Coronary artery (tissue), 2 donors: ENCODE measurements around the gene PKNOX2.
"Not testable (repeated sequence)": the region's sequence is repeated elsewhere in the genome, so short reads cannot be mapped to it uniquely, and the experiment has no call there.

Source experiments
- DNase-seq: peaks from one replicate; pipeline ENCODE4 v3.0.0-alpha.2; 2017; ENCODE audit warnings: low spot score
- H3K27ac ChIP-seq, 2 donors: fragments of 200-600 bp; sonication (generic); one replicate each; pipeline ENCODE4 v1.5.1; 2016 to 2019
- H3K4me3 ChIP-seq: fragments of 200-600 bp; sonication (generic); 2 replicates; pipeline ENCODE4 v1.5.1; 2016; ENCODE audit warnings: mild to moderate bottlenecking, moderate library complexity
- CTCF ChIP-seq: fragments of 200-600 bp; sonication (generic); IDR thresholded peaks from one replicate; pipeline ENCODE4 v1.5.1; 2019; ENCODE audit warnings: antibody characterized with exemption

The PKNOX2 gene

DNA sequence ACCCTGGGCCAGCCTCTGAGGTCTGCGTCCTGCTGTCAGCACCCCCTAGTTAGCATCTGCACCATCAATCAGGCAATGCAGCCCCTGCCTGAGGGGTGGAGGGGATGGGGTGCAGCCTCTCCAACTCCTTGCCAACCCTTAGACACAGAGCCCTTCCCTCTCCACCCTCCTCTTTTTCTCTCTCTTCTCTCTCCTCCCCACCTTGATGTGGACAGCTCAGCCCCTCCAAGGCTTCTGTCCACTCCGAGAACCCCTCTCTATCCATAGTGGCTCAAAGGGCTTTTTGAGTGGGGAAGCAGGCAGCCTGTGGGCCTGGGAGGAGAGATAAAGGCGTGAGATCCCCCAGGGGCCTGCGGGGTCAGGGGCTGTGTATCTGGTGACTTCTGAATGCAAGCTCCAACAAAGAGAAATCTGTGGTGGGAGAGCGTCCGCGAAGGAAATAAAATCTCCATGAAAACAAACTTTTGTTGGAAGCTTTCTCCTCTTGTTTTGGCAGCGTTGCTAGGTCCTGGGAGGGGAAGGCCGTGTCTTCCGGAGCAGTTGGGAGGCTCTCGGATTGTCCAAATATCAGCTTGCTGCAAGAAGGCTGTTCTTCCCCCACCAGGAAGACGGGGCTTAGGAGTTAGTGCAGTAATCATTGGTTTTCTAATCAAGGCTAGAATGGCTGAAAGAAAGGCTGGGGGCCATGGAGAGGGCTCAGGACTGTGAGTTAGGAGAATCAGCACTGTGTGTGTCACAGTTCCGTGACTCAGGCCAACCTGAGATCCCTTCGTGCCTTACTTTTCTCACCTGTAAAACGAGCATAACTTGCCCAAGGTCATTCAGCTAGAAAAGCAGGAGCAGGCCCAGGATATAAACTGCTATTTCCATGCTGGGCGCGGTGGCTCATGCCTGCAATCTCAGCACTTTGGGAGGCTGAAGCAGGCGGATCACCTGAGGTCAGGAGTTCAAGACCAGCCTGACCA, 50.3 kb downstream of the PKNOX2 start:
- peak overlapping the region in 1 of 2 donors; percentile 41 for H3K27ac ChIP-seq
- no peak for DNase-seq

DNA sequence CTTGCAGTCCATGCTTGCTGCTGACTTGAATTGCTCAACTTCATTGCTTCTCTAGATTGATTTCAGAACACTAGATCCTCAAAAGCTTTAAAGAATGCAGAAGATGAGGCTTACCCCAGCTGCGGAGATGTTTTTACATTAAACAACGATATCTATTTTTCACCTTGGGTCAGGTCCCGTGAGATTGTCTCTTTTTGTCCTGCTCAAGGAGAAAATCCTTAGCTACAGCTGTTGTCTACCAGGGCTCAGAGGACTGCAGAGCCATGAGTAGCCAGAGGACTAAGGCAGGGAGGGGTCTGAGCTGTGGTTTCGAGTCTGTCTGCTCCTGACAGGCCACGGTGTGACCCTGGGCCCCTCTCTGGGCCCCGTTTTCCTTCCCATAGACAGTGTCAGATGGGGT, 51.4 kb downstream of the PKNOX2 start:
- no peak for TF ChIP-seq CTCF
- no peak for DNase-seq
- Histone ChIP-seq H3K4me3 (no peak overlapping the region), H3K27ac (peak overlapping the region in 1 of 2 donors; percentile 33)

More for the DNA sequence above, 50.3 kb downstream of the PKNOX2 start:
- no peak for TF ChIP-seq CTCF
- H3K4me3 ChIP-seq: peak overlapping the region; percentile 9

GRCh38 chr11:125218336-125218735, 53.8 kb downstream of the PKNOX2 start:
- TF ChIP-seq CTCF: no peak
- Histone ChIP-seq H3K27ac (no peak overlapping the region), H3K4me3 (no peak overlapping the region)
- no peak for DNase-seq

DNA sequence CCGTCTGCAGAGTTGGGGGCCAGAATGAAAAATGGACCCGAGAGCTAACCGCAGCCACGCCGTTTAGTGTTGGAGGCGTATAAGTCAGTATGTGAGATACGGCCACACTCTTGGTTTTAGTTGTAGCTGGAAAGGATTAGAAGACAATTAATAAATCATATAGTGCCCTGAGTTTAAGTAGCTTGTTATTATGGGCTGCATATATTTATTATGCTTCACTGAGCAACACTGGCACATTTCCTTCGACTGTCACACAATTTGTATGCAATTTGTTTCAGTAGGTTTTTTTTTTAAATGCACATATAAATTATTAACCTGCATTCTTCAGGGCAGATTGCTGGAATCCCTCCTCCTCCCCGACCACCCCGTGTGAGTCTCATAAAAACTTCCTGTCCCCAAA, 56.9 kb downstream of the PKNOX2 start:
- H3K4me3 ChIP-seq: no peak overlapping the region
- DNase-seq: no peak
- no peak overlapping the region for H3K27ac ChIP-seq
- TF ChIP-seq CTCF: no peak

- no peak overlapping the region for H3K27ac ChIP-seq
- no peak for DNase-seq
- no peak overlapping the region for H3K4me3 ChIP-seq
- no peak for TF ChIP-seq CTCF
These were observed 57.9 kb downstream of the PKNOX2 start for GRCh38 chr11:125222494-125222893.

DNA sequence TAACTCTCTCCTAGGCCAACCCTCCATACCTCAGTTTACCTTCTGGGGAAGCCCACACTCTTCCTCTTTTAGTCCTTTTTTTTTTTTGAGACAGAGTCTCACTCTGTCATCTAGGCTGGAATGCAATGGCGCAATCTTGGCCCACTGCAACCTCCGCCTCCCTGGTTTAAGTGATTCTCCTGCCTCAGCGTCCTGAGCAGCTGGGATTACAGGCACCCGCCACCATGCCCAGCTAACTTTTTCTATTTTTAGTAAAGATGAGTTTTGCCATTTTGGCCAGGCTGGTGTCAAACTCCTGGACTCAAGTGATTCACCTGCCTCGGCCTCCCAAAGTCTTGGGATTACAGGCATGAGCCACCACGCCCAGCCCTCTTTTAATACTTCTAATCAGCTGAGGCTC, 58.6 kb downstream of the PKNOX2 start:
- not testable (repeated sequence) for DNase-seq, H3K4me3 ChIP-seq, H3K27ac ChIP-seq

- DNase-seq: no peak
- Histone ChIP-seq H3K27ac (peak overlapping the region in 1 of 2 donors; percentile 38), H3K4me3 (no peak overlapping the region)
- TF ChIP-seq CTCF: no peak
These were observed 59.4 kb downstream of the PKNOX2 start for GRCh38 chr11:125223901-125224361.
